Stimulated activated CD4-positive, alpha-beta T cell treated with anti-CD3 and anti-CD28 coated beads, Interleukin-15, amount 100 ng/mL, for 1 hour (primary cell): ENCODE measurements around the gene ARHGEF11.
"Not testable (repeated sequence)": the region's sequence is repeated elsewhere in the genome, so short reads cannot be mapped to it uniquely, and the experiment has no call there.

Source experiments
- DNase-seq, 2 donors: peaks; one replicate each; pipeline ENCODE4 v3.0.0-alpha.2; 2020; ENCODE audit warnings: low read depth in 1 of 2, low spot score in 1 of 2

Gene ARHGEF11

GRCh38 chr1:157055729-157056128 is 10.2 kb upstream of the ARHGEF11 start:
- DNase-seq, result not testable (repeated sequence)

- no peak for DNase-seq
Measured at GRCh38 chr1:157050836-157051235, 5.3 kb upstream of the ARHGEF11 start.

- no peak for DNase-seq
Measured at GRCh38 chr1:157047062-157047410, 1.5 kb upstream of the ARHGEF11 start.

- no peak for DNase-seq
Measured at GRCh38 chr1:157044326-157044725, 1.2 kb downstream of the ARHGEF11 start.

- no peak for DNase-seq
Measured at GRCh38 chr1:157043685-157044084, 1.9 kb downstream of the ARHGEF11 start.

- DNase-seq, result no peak
Measured at GRCh38 chr1:157042846-157043245, 2.7 kb downstream of the ARHGEF11 start.

GRCh38 chr1:157040802-157041201 is 4.7 kb downstream of the ARHGEF11 start:
- DNase-seq, result no peak

GRCh38 chr1:157035121-157035520 is 10.4 kb downstream of the ARHGEF11 start:
- no peak for DNase-seq

GRCh38 chr1:157034137-157034800 is 11.3 kb downstream of the ARHGEF11 start:
- DNase-seq, result no peak

- DNase-seq, result no peak
Measured at GRCh38 chr1:157033357-157033876, 12.1 kb downstream of the ARHGEF11 start.

- no peak for DNase-seq
Measured at GRCh38 chr1:157032303-157032702, 13.2 kb downstream of the ARHGEF11 start.

GRCh38 chr1:157030728-157031127 is 14.8 kb downstream of the ARHGEF11 start:
- no peak for DNase-seq

GRCh38 chr1:157028674-157029073 is 16.9 kb downstream of the ARHGEF11 start:
- DNase-seq, result no peak

GRCh38 chr1:157025856-157026255 is 19.7 kb downstream of the ARHGEF11 start:
- no peak for DNase-seq

- DNase-seq, result no peak
Measured at GRCh38 chr1:157025385-157025784, 20.2 kb downstream of the ARHGEF11 start.

GRCh38 chr1:157021688-157022087 is 23.9 kb downstream of the ARHGEF11 start:
- no peak for DNase-seq

- no peak for DNase-seq
Measured at GRCh38 chr1:157019457-157019856, 26.1 kb downstream of the ARHGEF11 start.

- DNase-seq, result no peak
Measured at GRCh38 chr1:157011845-157012244, 33.7 kb downstream of the ARHGEF11 start.

- DNase-seq, result no peak
Measured at GRCh38 chr1:157008502-157008901, 37.0 kb downstream of the ARHGEF11 start.

GRCh38 chr1:157007306-157007705 is 38.2 kb downstream of the ARHGEF11 start:
- no peak for DNase-seq

GRCh38 chr1:157006676-157007075 is 38.9 kb downstream of the ARHGEF11 start:
- DNase-seq, result no peak

GRCh38 chr1:157005965-157006364 is 39.6 kb downstream of the ARHGEF11 start:
- no peak for DNase-seq

- no peak for DNase-seq
Measured at GRCh38 chr1:157004806-157005205, 40.7 kb downstream of the ARHGEF11 start.
